GM19239 (cell line): ENCODE measurements around the gene VSIG8.
"Not testable (repeated sequence)": the region's sequence is repeated elsewhere in the genome, so short reads cannot be mapped to it uniquely, and the experiment has no call there.

Experiments
- DNase-seq: peaks from one replicate; pipeline ENCODE4 v3.0.0; 2011; ENCODE audit warnings: low spot score; ENCODE audit not compliant: insufficient read length
- FAIRE-seq: peaks from 2 replicates; lab custom pipeline; 2011; peaks lifted over from hg19 to GRCh38; lab: Jason Lieb, UNC

Gene VSIG8

GRCh38 chr1:159862557-159862956 is at the start of gene VSIG8:
Gene VSIG8, minus strand, starts transcription at chr1:159862657. Its CDS starts 136 bp downstream, at chr1:159862521.
- DNase-seq, result no peak
- no peak for FAIRE-seq

GRCh38 chr1:159911326-159912070 is 49.0 kb upstream of the VSIG8 start:
- no peak for DNase-seq
- no peak for FAIRE-seq

- DNase-seq (no peak), FAIRE-seq (no peak)
Measured at GRCh38 chr1:159908031-159908940, 45.8 kb upstream of the VSIG8 start.

GRCh38 chr1:159906960-159907359 is 44.5 kb upstream of the VSIG8 start:
- FAIRE-seq (no peak), DNase-seq (no peak)

- not testable (repeated sequence) for FAIRE-seq, DNase-seq
Measured at GRCh38 chr1:159904036-159904435, 41.6 kb upstream of the VSIG8 start.

GRCh38 chr1:159902541-159902940 is 40.1 kb upstream of the VSIG8 start:
- no peak for FAIRE-seq
- no peak for DNase-seq

- no peak for DNase-seq
- no peak for FAIRE-seq
Measured at GRCh38 chr1:159900755-159901360, 38.4 kb upstream of the VSIG8 start.

GRCh38 chr1:159900086-159900680 is 37.7 kb upstream of the VSIG8 start, which contains the start of gene CFAP45:
Gene CFAP45, minus strand, starts transcription at chr1:159900165. Its CDS starts 67 bp downstream, at chr1:159900098.
- DNase-seq, result no peak
- no peak for FAIRE-seq

GRCh38 chr1:159899634-159900033 is 37.2 kb upstream of the VSIG8 start:
- DNase-seq, FAIRE-seq: not testable (repeated sequence)

- DNase-seq, result no peak
- no peak for FAIRE-seq
Measured at GRCh38 chr1:159898527-159898926, 36.1 kb upstream of the VSIG8 start.

GRCh38 chr1:159897962-159898361 is 35.5 kb upstream of the VSIG8 start:
- FAIRE-seq (no peak), DNase-seq (no peak)

GRCh38 chr1:159896546-159896930 is 34.1 kb upstream of the VSIG8 start:
- FAIRE-seq (no peak), DNase-seq (no peak)

GRCh38 chr1:159895836-159896545 is 33.5 kb upstream of the VSIG8 start:
- FAIRE-seq, result no peak
- no peak for DNase-seq

GRCh38 chr1:159895286-159895685 is 32.8 kb upstream of the VSIG8 start:
- FAIRE-seq, result no peak
- no peak for DNase-seq

- FAIRE-seq (no peak), DNase-seq (no peak)
Measured at GRCh38 chr1:159892944-159893343, 30.5 kb upstream of the VSIG8 start.

GRCh38 chr1:159891275-159892157 is 29.1 kb upstream of the VSIG8 start:
- FAIRE-seq, result peak; percentile 98
- DNase-seq, result peak; percentile 52

GRCh38 chr1:159890390-159890789 is 27.9 kb upstream of the VSIG8 start:
- FAIRE-seq, result no peak

GRCh38 chr1:159889821-159890252 is 27.4 kb upstream of the VSIG8 start:
- DNase-seq (peak; percentile 75), FAIRE-seq (peak; percentile 95)

More at GRCh38 chr1:159890390-159890789, 27.9 kb upstream of the VSIG8 start:
- no peak for DNase-seq

- DNase-seq, result no peak
- FAIRE-seq, result peak; percentile 44
Measured at GRCh38 chr1:159889202-159889601, 26.7 kb upstream of the VSIG8 start.
